SK-N-SH treated with all-trans-retinoic acid at 6 μM for 48 hours (cell line): ENCODE data around the gene ELFN2.

Experiments used
- ATAC-seq: fragments of 200-7000 bp; cut with Tn5 transposase; 3 replicates; pipeline ENCODE4 v1.9.1; 2020; ENCODE audit warnings: mild to moderate bottlenecking, moderate library complexity
- ARNTL ChIP-seq: fragments of 450-650 bp; formaldehyde crosslinking; IDR thresholded peaks from 2 replicates; pipeline ENCODE4 v1.5.0; 2020; ENCODE audit warnings: low read depth, mild to moderate bottlenecking, moderate library complexity, borderline replicate concordance
- BACH2 ChIP-seq: fragments of 250-450 bp; sonication (Bioruptor Pico); IDR thresholded peaks from 2 replicates; pipeline ENCODE4 v1.9.0; 2021; ENCODE audit warnings: mild to moderate bottlenecking, borderline replicate concordance
- CSDC2 ChIP-seq: fragments of 250-450 bp; sonication (Bioruptor Pico); IDR thresholded peaks from 2 replicates; pipeline ENCODE4 v1.5.0; 2020; ENCODE audit warnings: mild to moderate bottlenecking, moderate library complexity
- CSRNP3 ChIP-seq: fragments of 250-450 bp; sonication (Bioruptor Pico); IDR thresholded peaks from 2 replicates; pipeline ENCODE4 v1.5.1; 2021; ENCODE audit warnings: mild to moderate bottlenecking, moderate library complexity
- ESRRG ChIP-seq: fragments of 250-450 bp; sonication (Bioruptor Pico); IDR thresholded peaks from 2 replicates; pipeline ENCODE4 v1.6.1; 2021; ENCODE audit warnings: mild to moderate bottlenecking
- ISL1 ChIP-seq: fragments of 250-450 bp; sonication (Bioruptor Pico); IDR thresholded peaks from 2 replicates; pipeline ENCODE4 v2.1.2; 2022; ENCODE audit warnings: mild to moderate bottlenecking, moderate library complexity
- OSR1 ChIP-seq: fragments of 250-450 bp; sonication (Bioruptor Pico); IDR thresholded peaks from 2 replicates; pipeline ENCODE4 v1.8.0; 2022; ENCODE audit warnings: moderate library complexity, mild to moderate bottlenecking, inconsistent platforms
- POU6F1 ChIP-seq: fragments of 250-450 bp; sonication (Bioruptor Pico); IDR thresholded peaks from 2 replicates; pipeline ENCODE4 v1.8.0; 2021; ENCODE audit warnings: low read depth, mild to moderate bottlenecking, moderate library complexity, borderline replicate concordance
- PPARA ChIP-seq: fragments of 250-450 bp; sonication (Bioruptor Pico); IDR thresholded peaks from 2 replicates; pipeline ENCODE4 v1.5.0; 2020; ENCODE audit warnings: mild to moderate bottlenecking, borderline replicate concordance
- TCF4 ChIP-seq: fragments of 250-450 bp; sonication (Bioruptor Pico); IDR thresholded peaks from 2 replicates; pipeline ENCODE4 v1.8.0; 2021; ENCODE audit warnings: mild to moderate bottlenecking, moderate library complexity, borderline replicate concordance
- TOX ChIP-seq: fragments of 250-450 bp; sonication (Bioruptor Pico); IDR thresholded peaks from 2 replicates; pipeline ENCODE4 v1.8.0; 2021; ENCODE audit warnings: mild to moderate bottlenecking, moderate library complexity, borderline replicate concordance
- ZC3H10 ChIP-seq: fragments of 250-450 bp; sonication (Bioruptor Pico); IDR thresholded peaks from 2 replicates; pipeline ENCODE4 v1.5.1; 2021; ENCODE audit warnings: mild to moderate bottlenecking, moderate library complexity
- ZFP3 ChIP-seq: fragments of 250-450 bp; sonication (Bioruptor Pico); IDR thresholded peaks from 2 replicates; pipeline ENCODE4 v1.5.0; 2020; ENCODE audit warnings: mild to moderate bottlenecking, moderate library complexity
- ZFP30 ChIP-seq: fragments of 450-650 bp; formaldehyde crosslinking; IDR thresholded peaks from 2 replicates; pipeline ENCODE4 v1.5.0; 2022; ENCODE audit warnings: mild to moderate bottlenecking, moderate library complexity
- ZNF565 ChIP-seq: fragments of 450-650 bp; formaldehyde crosslinking; conservative IDR thresholded peaks from 2 replicates; pipeline ENCODE4 v1.5.0; 2020; ENCODE audit warnings: low read depth, mild to moderate bottlenecking, moderate library complexity
- ZNF70 ChIP-seq: fragments of 450-650 bp; formaldehyde crosslinking; IDR thresholded peaks from 2 replicates; pipeline ENCODE4 v1.5.0; 2020; ENCODE audit warnings: mild to moderate bottlenecking, moderate library complexity
- ZNF8 ChIP-seq: fragments of 450-650 bp; formaldehyde crosslinking; IDR thresholded peaks from 2 replicates; pipeline ENCODE4 v1.5.0; 2020; ENCODE audit warnings: mild to moderate bottlenecking, moderate library complexity
- TF ChIP-seq, protein P1 (sequence below): fragments of 250-450 bp; sonication (Bioruptor Pico); IDR thresholded peaks from 2 replicates; pipeline ENCODE4 v1.8.0; 2020; ENCODE audit warnings: mild to moderate bottlenecking, moderate library complexity, borderline replicate concordance
- TF ChIP-seq, protein P2 (sequence below): fragments of 250-450 bp; sonication (Bioruptor Pico); IDR thresholded peaks from 2 replicates; pipeline ENCODE4 v1.5.0; 2020; ENCODE audit warnings: mild to moderate bottlenecking, moderate library complexity
- TF ChIP-seq, protein P3 (sequence below): fragments of 250-450 bp; sonication (Bioruptor Pico); IDR thresholded peaks from 2 replicates; pipeline ENCODE4 v1.5.1; 2020; ENCODE audit warnings: low read depth, mild to moderate bottlenecking, moderate library complexity

ELFN2 gene

DNA sequence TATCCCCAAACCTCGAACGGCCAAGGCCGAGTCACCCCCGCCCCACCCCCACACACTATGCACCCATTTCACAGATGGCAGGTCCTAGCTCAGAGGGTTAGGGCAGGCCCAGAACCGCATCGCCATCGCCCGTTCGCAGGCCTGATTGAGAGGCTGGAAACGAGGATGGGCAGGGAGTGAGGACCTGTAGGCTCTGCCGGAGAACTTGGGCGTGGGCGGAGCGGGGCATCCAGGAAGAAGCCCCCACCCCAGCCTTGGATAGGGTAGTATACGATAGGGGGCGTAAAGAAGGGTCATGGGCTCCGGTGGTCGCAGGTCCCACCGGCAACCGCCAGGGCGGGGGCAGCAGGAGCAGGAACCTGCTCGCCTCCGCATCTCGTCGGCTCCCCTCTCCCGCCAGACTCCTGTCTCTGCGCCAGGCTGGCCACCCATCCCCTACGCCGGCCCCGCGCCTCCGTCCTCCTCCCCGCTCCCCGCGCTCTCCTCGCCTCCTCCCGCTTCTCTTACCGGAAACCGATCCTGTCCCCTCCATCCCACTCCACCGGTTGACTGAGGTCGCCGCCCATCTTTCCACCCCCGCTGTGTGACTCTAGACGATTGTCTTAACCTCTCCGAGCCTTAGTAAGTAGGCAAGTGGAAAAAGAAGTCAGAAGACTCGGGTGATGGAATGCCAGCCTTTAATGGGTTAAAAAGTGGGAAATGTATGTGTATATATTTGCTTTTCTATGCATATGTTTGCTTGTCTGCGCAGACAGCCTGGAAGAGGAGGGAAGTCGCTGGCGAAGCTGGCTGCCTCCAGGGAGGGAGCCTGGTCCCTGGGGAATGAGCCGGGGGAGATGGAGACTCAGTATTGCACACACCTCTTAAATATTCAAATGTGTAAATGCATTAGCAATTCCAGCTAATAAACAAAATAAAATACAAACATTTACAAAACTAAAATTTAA is 92.1 kb downstream of the ELFN2 start:
- TF ChIP-seq, protein P1, sequence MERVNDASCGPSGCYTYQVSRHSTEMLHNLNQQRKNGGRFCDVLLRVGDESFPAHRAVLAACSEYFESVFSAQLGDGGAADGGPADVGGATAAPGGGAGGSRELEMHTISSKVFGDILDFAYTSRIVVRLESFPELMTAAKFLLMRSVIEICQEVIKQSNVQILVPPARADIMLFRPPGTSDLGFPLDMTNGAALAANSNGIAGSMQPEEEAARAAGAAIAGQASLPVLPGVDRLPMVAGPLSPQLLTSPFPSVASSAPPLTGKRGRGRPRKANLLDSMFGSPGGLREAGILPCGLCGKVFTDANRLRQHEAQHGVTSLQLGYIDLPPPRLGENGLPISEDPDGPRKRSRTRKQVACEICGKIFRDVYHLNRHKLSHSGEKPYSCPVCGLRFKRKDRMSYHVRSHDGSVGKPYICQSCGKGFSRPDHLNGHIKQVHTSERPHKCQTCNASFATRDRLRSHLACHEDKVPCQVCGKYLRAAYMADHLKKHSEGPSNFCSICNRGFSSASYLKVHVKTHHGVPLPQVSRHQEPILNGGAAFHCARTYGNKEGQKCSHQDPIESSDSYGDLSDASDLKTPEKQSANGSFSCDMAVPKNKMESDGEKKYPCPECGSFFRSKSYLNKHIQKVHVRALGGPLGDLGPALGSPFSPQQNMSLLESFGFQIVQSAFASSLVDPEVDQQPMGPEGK (CRISPR knock-in tag): no peak
- TF ChIP-seq ZFP3 (CRISPR knock-in tag) (no peak), OSR1 (CRISPR knock-in tag) (no peak), ZC3H10 (CRISPR knock-in tag) (no peak), TOX (CRISPR knock-in tag) (no peak), BACH2 (CRISPR knock-in tag) (no peak)
- TF ChIP-seq, protein P2, sequence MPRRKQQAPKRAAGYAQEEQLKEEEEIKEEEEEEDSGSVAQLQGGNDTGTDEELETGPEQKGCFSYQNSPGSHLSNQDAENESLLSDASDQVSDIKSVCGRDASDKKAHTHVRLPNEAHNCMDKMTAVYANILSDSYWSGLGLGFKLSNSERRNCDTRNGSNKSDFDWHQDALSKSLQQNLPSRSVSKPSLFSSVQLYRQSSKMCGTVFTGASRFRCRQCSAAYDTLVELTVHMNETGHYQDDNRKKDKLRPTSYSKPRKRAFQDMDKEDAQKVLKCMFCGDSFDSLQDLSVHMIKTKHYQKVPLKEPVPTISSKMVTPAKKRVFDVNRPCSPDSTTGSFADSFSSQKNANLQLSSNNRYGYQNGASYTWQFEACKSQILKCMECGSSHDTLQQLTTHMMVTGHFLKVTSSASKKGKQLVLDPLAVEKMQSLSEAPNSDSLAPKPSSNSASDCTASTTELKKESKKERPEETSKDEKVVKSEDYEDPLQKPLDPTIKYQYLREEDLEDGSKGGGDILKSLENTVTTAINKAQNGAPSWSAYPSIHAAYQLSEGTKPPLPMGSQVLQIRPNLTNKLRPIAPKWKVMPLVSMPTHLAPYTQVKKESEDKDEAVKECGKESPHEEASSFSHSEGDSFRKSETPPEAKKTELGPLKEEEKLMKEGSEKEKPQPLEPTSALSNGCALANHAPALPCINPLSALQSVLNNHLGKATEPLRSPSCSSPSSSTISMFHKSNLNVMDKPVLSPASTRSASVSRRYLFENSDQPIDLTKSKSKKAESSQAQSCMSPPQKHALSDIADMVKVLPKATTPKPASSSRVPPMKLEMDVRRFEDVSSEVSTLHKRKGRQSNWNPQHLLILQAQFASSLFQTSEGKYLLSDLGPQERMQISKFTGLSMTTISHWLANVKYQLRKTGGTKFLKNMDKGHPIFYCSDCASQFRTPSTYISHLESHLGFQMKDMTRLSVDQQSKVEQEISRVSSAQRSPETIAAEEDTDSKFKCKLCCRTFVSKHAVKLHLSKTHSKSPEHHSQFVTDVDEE: no peak
- TF ChIP-seq, all 23 proteins: peak for 0
- no peak for ATAC-seq

DNA sequence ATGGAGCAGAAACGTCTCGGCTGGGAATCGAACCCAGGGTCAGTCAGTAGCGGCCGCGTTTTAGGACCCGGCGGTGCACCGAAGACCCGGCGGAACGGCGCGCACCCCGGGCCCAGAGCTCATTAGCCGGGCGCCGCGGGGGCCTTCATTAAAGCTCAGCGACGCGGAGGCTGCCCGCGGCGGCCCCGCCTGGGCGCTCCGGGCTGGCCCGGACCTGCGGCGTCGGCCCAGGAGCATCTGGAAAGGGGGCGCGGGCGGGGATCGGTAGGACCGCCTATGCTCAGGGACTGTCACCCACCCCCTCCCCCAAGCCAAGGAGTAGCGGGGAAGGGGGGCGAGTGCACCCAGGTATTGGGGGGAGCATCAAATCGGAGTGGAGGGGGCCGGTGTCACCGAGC is 92.8 kb downstream of the ELFN2 start:
- TF ChIP-seq BACH2 (CRISPR knock-in tag) (no peak), TCF4 (CRISPR knock-in tag) (no peak), ZNF70 (CRISPR knock-in tag) (no peak), PPARA (CRISPR knock-in tag) (no peak), ZC3H10 (CRISPR knock-in tag) (no peak), CSRNP3 (CRISPR knock-in tag) (no peak), CSDC2 (no peak)
- TF ChIP-seq, protein P1 (CRISPR knock-in tag): no peak

GRCh38 chr22:37333724-37334460 is 93.4 kb downstream of the ELFN2 start:
- TF ChIP-seq, protein P3, sequence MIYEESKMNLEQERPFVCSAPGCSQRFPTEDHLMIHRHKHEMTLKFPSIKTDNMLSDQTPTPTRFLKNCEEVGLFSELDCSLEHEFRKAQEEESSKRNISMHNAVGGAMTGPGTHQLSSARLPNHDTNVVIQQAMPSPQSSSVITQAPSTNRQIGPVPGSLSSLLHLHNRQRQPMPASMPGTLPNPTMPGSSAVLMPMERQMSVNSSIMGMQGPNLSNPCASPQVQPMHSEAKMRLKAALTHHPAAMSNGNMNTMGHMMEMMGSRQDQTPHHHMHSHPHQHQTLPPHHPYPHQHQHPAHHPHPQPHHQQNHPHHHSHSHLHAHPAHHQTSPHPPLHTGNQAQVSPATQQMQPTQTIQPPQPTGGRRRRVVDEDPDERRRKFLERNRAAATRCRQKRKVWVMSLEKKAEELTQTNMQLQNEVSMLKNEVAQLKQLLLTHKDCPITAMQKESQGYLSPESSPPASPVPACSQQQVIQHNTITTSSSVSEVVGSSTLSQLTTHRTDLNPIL (CRISPR knock-in tag): no peak
- TF ChIP-seq POU6F1: no peak
- TF ChIP-seq ZFP3 (CRISPR knock-in tag): no peak
- TF ChIP-seq ISL1 (CRISPR knock-in tag): no peak
- TF ChIP-seq, protein P1 (CRISPR knock-in tag): no peak
- no peak for TF ChIP-seq PPARA (CRISPR knock-in tag)
- no peak for TF ChIP-seq TOX (CRISPR knock-in tag)
- TF ChIP-seq ZNF565 (CRISPR knock-in tag): no peak
- TF ChIP-seq CSDC2: no peak
- no peak for TF ChIP-seq TCF4 (CRISPR knock-in tag)
- TF ChIP-seq ARNTL (CRISPR knock-in tag): no peak
- TF ChIP-seq ESRRG (CRISPR knock-in tag): no peak
- no peak for TF ChIP-seq ZFP30 (CRISPR knock-in tag)
- TF ChIP-seq ZNF8 (CRISPR knock-in tag): no peak
- TF ChIP-seq ZNF70 (CRISPR knock-in tag): no peak
- no peak for ATAC-seq

More for the DNA sequence above, 92.8 kb downstream of the ELFN2 start:
- no peak for ATAC-seq
